H9 (cell line): Measurements from ENCODE around the gene UPF1. TPM values are rescaled to one million over a fixed set of nuclear protein-coding genes. Genes with fewer than 3 reads are reported as not detected.

ENCODE experiments used
- DNase-seq: peaks from one replicate; pipeline ENCODE4 v3.0.0-alpha.2; 2017
- H2AFZ ChIP-seq: one replicate; pipeline ENCODE4 v1.6.1; 2013; ENCODE audit warnings: mild to moderate bottlenecking, low read length, control low read depth, moderate library complexity
- H2AK5ac ChIP-seq: 2 replicates; pipeline ENCODE4 v1.6.1; 2013; ENCODE audit warnings: low read length, control low read depth, mixed read lengths; ENCODE audit not compliant: insufficient read length
- H2BK120ac ChIP-seq: one replicate; pipeline ENCODE4 v1.6.1; 2013; ENCODE audit warnings: low read depth, mild to moderate bottlenecking, low read length, control low read depth, inconsistent platforms; ENCODE audit not compliant: poor library complexity, severe bottlenecking
- H2BK12ac ChIP-seq: 2 replicates; pipeline ENCODE4 v1.6.1; 2013; ENCODE audit warnings: low read length, control low read depth, mixed read lengths, low read depth; ENCODE audit not compliant: insufficient read length
- H2BK15ac ChIP-seq: 2 replicates; pipeline ENCODE4 v1.6.1; 2013; ENCODE audit warnings: low read depth, low read length, control low read depth
- H2BK20ac ChIP-seq: one replicate; pipeline ENCODE4 v1.6.1; 2013; ENCODE audit warnings: low read depth, mild to moderate bottlenecking, low read length, control low read depth, inconsistent platforms; ENCODE audit not compliant: poor library complexity, severe bottlenecking
- H2BK5ac ChIP-seq: 2 replicates; pipeline ENCODE4 v1.6.1; 2013; ENCODE audit warnings: low read length, control low read depth, mixed read lengths; ENCODE audit not compliant: insufficient read length
- H3K14ac ChIP-seq: 2 replicates; pipeline ENCODE4 v1.6.1; 2013; ENCODE audit warnings: low read length, control low read depth; ENCODE audit not compliant: insufficient read depth
- H3K18ac ChIP-seq: 2 replicates; pipeline ENCODE4 v1.6.1; 2013; ENCODE audit warnings: low read depth, mild to moderate bottlenecking, mixed read lengths, low read length, control low read depth; ENCODE audit not compliant: insufficient read length
- H3K23ac ChIP-seq: 2 replicates; pipeline ENCODE4 v1.6.1; 2013; ENCODE audit warnings: low read length, control low read depth, mixed read lengths, low read depth; ENCODE audit not compliant: insufficient read length
- H3K23me2 ChIP-seq: 2 replicates; pipeline ENCODE4 v1.6.1; 2013; ENCODE audit warnings: low read depth, mild to moderate bottlenecking, mixed read lengths, low read length, control low read depth; ENCODE audit not compliant: insufficient read length, poor library complexity, severe bottlenecking
- H3K27ac ChIP-seq: 2 replicates; pipeline ENCODE4 v1.5.1; 2013; ENCODE audit warnings: low read length, control low read depth, mixed read lengths, low read depth; ENCODE audit not compliant: insufficient read length
- H3K27me3 ChIP-seq: 2 replicates; pipeline ENCODE4 v1.6.1; 2013; ENCODE audit warnings: low read length, control low read depth, inconsistent platforms; ENCODE audit not compliant: insufficient read depth
- H3K4ac ChIP-seq: 2 replicates; pipeline ENCODE4 v1.6.1; 2013; ENCODE audit warnings: low read depth, mild to moderate bottlenecking, control low read depth, inconsistent platforms, low read length, moderate library complexity
- H3K4me1 ChIP-seq: 2 replicates; pipeline ENCODE4 v1.6.1; 2013; ENCODE audit warnings: low read length, control low read depth, inconsistent platforms; ENCODE audit not compliant: insufficient read depth
- H3K4me2 ChIP-seq: 2 replicates; pipeline ENCODE4 v1.6.1; 2013; ENCODE audit warnings: low read length, control low read depth, mixed read lengths; ENCODE audit not compliant: insufficient read length, insufficient read depth
- H3K56ac ChIP-seq: 2 replicates; pipeline ENCODE4 v1.6.1; 2013; ENCODE audit warnings: low read depth, mild to moderate bottlenecking, mixed read lengths, low read length, control low read depth; ENCODE audit not compliant: insufficient read length
- H3K79me1 ChIP-seq: 2 replicates; pipeline ENCODE4 v1.6.1; 2013; ENCODE audit warnings: low read depth, mild to moderate bottlenecking, moderate library complexity, low read length, control low read depth, inconsistent platforms; ENCODE audit not compliant: insufficient read depth, poor library complexity, severe bottlenecking
- H3K79me2 ChIP-seq: 2 replicates; pipeline ENCODE4 v1.6.1; 2013; ENCODE audit warnings: low read length, control low read depth, inconsistent platforms; ENCODE audit not compliant: insufficient read depth
- H3K9ac ChIP-seq: 2 replicates; pipeline ENCODE4 v1.6.1; 2013; ENCODE audit warnings: low read length, control low read depth, mixed read lengths; ENCODE audit not compliant: insufficient read length; ENCODE audit errors: extremely low read depth
- H3K9me3 ChIP-seq: one replicate; pipeline ENCODE4 v1.6.1; 2013; ENCODE audit warnings: low read depth, low read length, inconsistent platforms; ENCODE audit not compliant: control insufficient read depth
- H3T11ph ChIP-seq: one replicate; pipeline ENCODE4 v1.6.1; 2013; ENCODE audit warnings: mild to moderate bottlenecking, low read length, control low read depth, inconsistent platforms
- H4K20me1 ChIP-seq: one replicate; pipeline ENCODE4 v1.6.1; 2013; ENCODE audit not compliant: control insufficient read depth, insufficient read length, insufficient read depth
- H4K5ac ChIP-seq: 2 replicates; pipeline ENCODE4 v1.6.1; 2013; ENCODE audit warnings: low read depth, mild to moderate bottlenecking, mixed read lengths, low read length, control low read depth; ENCODE audit not compliant: insufficient read length
- H4K8ac ChIP-seq: replicated peaks from 2 replicates; pipeline ENCODE4 v1.6.1; 2013; ENCODE audit warnings: low read length, control low read depth, mixed read lengths, low read depth; ENCODE audit not compliant: insufficient read length
- H4K91ac ChIP-seq: 2 replicates; pipeline ENCODE4 v1.6.1; 2013; ENCODE audit warnings: low read depth, mild to moderate bottlenecking, moderate library complexity, mixed read lengths, low read length, control low read depth; ENCODE audit not compliant: insufficient read length
- H3K27ac Mint-ChIP-seq, 3 experiments: 2 replicates in 2 of 3; 3 replicates in 1 of 3; pipeline ENCODE4 v1.8.0; 2020 to 2021; ENCODE audit warnings: mixed read lengths in 3 of 3, mild to moderate bottlenecking in 1 of 3, moderate library complexity in 1 of 3
- H3K27me3 Mint-ChIP-seq: 2 replicates; pipeline ENCODE4 v1.8.0; 2021; ENCODE audit warnings: low read depth, mild to moderate bottlenecking, moderate library complexity, mixed read lengths
- H3K36me3 Mint-ChIP-seq, 3 experiments: 2 replicates in 2 of 3; 3 replicates in 1 of 3; pipeline ENCODE4 v1.8.0; 2020 to 2021; ENCODE audit warnings: low read depth in 3 of 3, mixed read lengths in 3 of 3; ENCODE audit not compliant: insufficient read depth in 1 of 3
- H3K4me1 Mint-ChIP-seq, 2 experiments: 2 replicates each; pipeline ENCODE4 v1.8.0; 2020; ENCODE audit warnings: mixed read lengths in 2 of 2
- H3K4me3 Mint-ChIP-seq, 2 experiments: 2 replicates in 1 of 2; 3 replicates in 1 of 2; pipeline ENCODE4 v1.8.0; 2020 to 2021; ENCODE audit warnings: mild to moderate bottlenecking in 2 of 2, mixed read lengths in 2 of 2, moderate library complexity in 1 of 2
- H3K9me3 Mint-ChIP-seq, 2 experiments: 2 replicates in 1 of 2; 3 replicates in 1 of 2; pipeline ENCODE4 v1.8.0; 2020; ENCODE audit warnings: mild to moderate bottlenecking in 2 of 2, mixed read lengths in 2 of 2, moderate library complexity in 1 of 2
- CTCF ChIP-seq: fragments of 200-600 bp; sonication (generic); conservative IDR thresholded peaks from 3 replicates; pipeline ENCODE4 v1.8.0; 2021; ENCODE audit warnings: antibody characterized with exemption, mild to moderate bottlenecking
- WGBS: extraction: QIAGEN DNeasy Blood & Tissue Kit; methylation state at CpG from one replicate; pipeline ENCODE4 v1.1.7; 2013; ENCODE audit warnings: missing lambda C conversion rate, low lambda C conversion rate, mixed read lengths; ENCODE audit not compliant: insufficient read length; ENCODE audit errors: extremely low coverage; 5-methylcytosine and 5-hydroxymethylcytosine counted together
- total RNA-seq: library from RNA; stranded (reverse); gene quantifications from 2 replicates; pipeline ENCODE4 v1.2.1, GENCODE V29; 2021

The UPF1 gene
- total RNA-seq, 1 experiment from 2014 or later = 85.4 TPM

GRCh38 chr19:18844806-18845329 is 13.1 kb downstream of the UPF1 start:
- Histone ChIP-seq H2AK5ac (no peak overlapping the region), H3T11ph (no peak overlapping the region), H4K20me1 (peaks cover 2% of the 10 kb centered on the region), H3K56ac (no peak overlapping the region), H2BK120ac (no peak overlapping the region), H2BK15ac (no peak overlapping the region), H3K79me1 (peaks cover 5% of the 10 kb centered on the region), H3K27me3 (no peaks in the 10 kb centered on the region), H3K9ac (no peak overlapping the region), H3K27ac (no peak overlapping the region), H4K8ac (no peak overlapping the region), H2BK12ac (no peak overlapping the region), H3K18ac (no peak overlapping the region), H3K23me2 (no peaks in the 10 kb centered on the region), H3K23ac (no peak overlapping the region), H4K91ac (no peak overlapping the region), H4K5ac (no peak overlapping the region), H3K14ac (no peak overlapping the region), H3K4ac (no peak overlapping the region), H2BK20ac (no peak overlapping the region), H3K79me2 (peaks cover 17% of the 10 kb centered on the region; the same call in 1 of the 2 replicates), H3K9me3 (no peaks in the 10 kb centered on the region), H2AFZ (no peak overlapping the region), H3K4me2 (no peak overlapping the region), H3K4me1 (no peaks in the 10 kb centered on the region), H2BK5ac (no peak overlapping the region)
- no peak overlapping the region for H3K4me3 Mint-ChIP-seq
- TF ChIP-seq CTCF = no peak
- no CpG with 5 or more reads among the region's 8 CpGs for WGBS
- peaks cover 20 to 28% (median 26%) of the 10 kb centered on the region in 3 experiments; a peak in 6 of 7 replicates for H3K36me3 Mint-ChIP-seq
- H3K27ac Mint-ChIP-seq = no peak overlapping the region
- no peak for DNase-seq
- H3K4me1 Mint-ChIP-seq = peaks cover 24 to 33% of the 10 kb centered on the region in 2 experiments
- H3K27me3 Mint-ChIP-seq = no peaks in the 10 kb centered on the region
- H3K9me3 Mint-ChIP-seq = no peaks in the 10 kb centered on the region; a peak in 1 of 5 replicates
